Measurements from ENCODE around the gene MYO16. TPM values are rescaled to one million over a fixed set of nuclear protein-coding genes. Genes with fewer than 3 reads are reported as not detected.

Gene MYO16
- total RNA-seq, 1 donor from 2014 or later, result 2.3 TPM

- Mint-ChIP-seq H3K36me3 (ENCODE audit: insufficient read depth) (no peaks in the 10 kb centered on the region), H3K9me3 (ENCODE audit: low read depth) (no peaks in the 10 kb centered on the region), H3K4me3 (ENCODE audit: low read depth) (no peak overlapping the region), H3K27ac (no peak overlapping the region), H3K27me3 (peaks cover 27% of the 10 kb centered on the region), H3K4me1 (ENCODE audit: low read depth) (peaks cover 8% of the 10 kb centered on the region)
- DNase-seq (ENCODE audit: low spot score, unreplicated experiment), result no peak
- no peak for TF ChIP-seq CTCF (IDR thresholded peaks at IDR 0.05; ENCODE audit: unreplicated experiment)
Measured at GRCh38 chr13:109152311-109152820, 523.0 kb downstream of the MYO16 start.

GRCh38 chr13:109152941-109153340 lies 523.5 kb downstream of the MYO16 start:
- H3K27me3 Mint-ChIP-seq, result peaks cover 33% of the 10 kb centered on the region
- no peak for TF ChIP-seq CTCF (IDR thresholded peaks at IDR 0.05; ENCODE audit: unreplicated experiment)
- DNase-seq (ENCODE audit: low spot score, unreplicated experiment), result no peak
- H3K36me3 Mint-ChIP-seq (ENCODE audit: insufficient read depth), result no peaks in the 10 kb centered on the region
- no peak overlapping the region for H3K27ac Mint-ChIP-seq
- peaks cover 8% of the 10 kb centered on the region for H3K4me1 Mint-ChIP-seq (ENCODE audit: low read depth)
- H3K9me3 Mint-ChIP-seq (ENCODE audit: low read depth), result no peaks in the 10 kb centered on the region
- no peak overlapping the region for H3K4me3 Mint-ChIP-seq (ENCODE audit: low read depth)

GRCh38 chr13:109154146-109154545 lies 524.7 kb downstream of the MYO16 start:
- no peak for DNase-seq (ENCODE audit: low spot score, unreplicated experiment)
- TF ChIP-seq CTCF (IDR thresholded peaks at IDR 0.05; ENCODE audit: unreplicated experiment), result no peak
- Mint-ChIP-seq H3K27ac (no peak overlapping the region), H3K9me3 (ENCODE audit: low read depth) (no peaks in the 10 kb centered on the region), H3K4me3 (ENCODE audit: low read depth) (no peak overlapping the region), H3K27me3 (peaks cover 38% of the 10 kb centered on the region), H3K4me1 (ENCODE audit: low read depth) (peaks cover 8% of the 10 kb centered on the region), H3K36me3 (ENCODE audit: insufficient read depth) (no peaks in the 10 kb centered on the region)

- H3K27ac Mint-ChIP-seq, result no peak overlapping the region
- peaks cover 38% of the 10 kb centered on the region for H3K27me3 Mint-ChIP-seq
- H3K9me3 Mint-ChIP-seq (ENCODE audit: low read depth), result no peaks in the 10 kb centered on the region
- peaks cover 10% of the 10 kb centered on the region for H3K4me1 Mint-ChIP-seq (ENCODE audit: low read depth)
- H3K36me3 Mint-ChIP-seq (ENCODE audit: insufficient read depth), result no peaks in the 10 kb centered on the region
- TF ChIP-seq CTCF (IDR thresholded peaks at IDR 0.05; ENCODE audit: unreplicated experiment), result no peak
- H3K4me3 Mint-ChIP-seq (ENCODE audit: low read depth), result no peak overlapping the region
- DNase-seq (ENCODE audit: low spot score, unreplicated experiment), result no peak
Measured at GRCh38 chr13:109154546-109154945, 525.1 kb downstream of the MYO16 start.

- H3K4me3 Mint-ChIP-seq (ENCODE audit: low read depth), result no peak overlapping the region
- no peak for TF ChIP-seq CTCF (IDR thresholded peaks at IDR 0.05; ENCODE audit: unreplicated experiment)
- H3K27ac Mint-ChIP-seq, result no peak overlapping the region
- no peak for DNase-seq (ENCODE audit: low spot score, unreplicated experiment)
- H3K4me1 Mint-ChIP-seq (ENCODE audit: low read depth), result peaks cover 11% of the 10 kb centered on the region
- H3K36me3 Mint-ChIP-seq (ENCODE audit: insufficient read depth), result no peaks in the 10 kb centered on the region
- peaks cover 35% of the 10 kb centered on the region for H3K27me3 Mint-ChIP-seq
- H3K9me3 Mint-ChIP-seq (ENCODE audit: low read depth), result no peaks in the 10 kb centered on the region
Measured at GRCh38 chr13:109154966-109155761, 525.8 kb downstream of the MYO16 start.

All from progenitor cell of endocrine pancreas (in vitro differentiated cells).